ENCODE measurements around the gene MCOLN1.

The MCOLN1 gene

DNA sequence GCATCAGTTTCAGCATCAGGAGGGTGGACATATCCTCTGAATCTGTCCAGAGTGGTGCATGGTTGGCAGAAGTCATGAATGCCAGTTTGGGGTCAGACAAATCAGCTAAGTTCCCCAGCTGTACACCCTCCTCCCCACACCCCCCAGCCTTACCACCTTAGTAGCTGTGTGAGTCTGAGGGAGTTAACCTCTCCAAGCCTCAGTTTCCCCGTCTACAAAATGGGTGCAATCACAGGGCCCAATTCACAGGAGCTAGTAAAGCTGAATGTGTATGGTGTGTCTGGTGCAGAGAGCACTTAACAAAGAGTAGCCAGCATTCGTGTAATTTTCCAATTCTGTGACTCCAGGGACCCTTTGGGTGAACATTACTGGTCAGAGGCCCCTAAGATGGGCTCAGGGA lies 19.9 kb upstream of the MCOLN1 start:
- DNase-seq (ENCODE audit: low read depth in 1 of 2, low spot score in 1 of 2), result no peak

- DNase-seq (ENCODE audit: low read depth in 1 of 2, low spot score in 1 of 2), result no peak
Measured at GRCh38 chr19:7504684-7505083, 17.7 kb upstream of the MCOLN1 start.

GRCh38 chr19:7505288-7505681 lies 17.1 kb upstream of the MCOLN1 start:
- DNase-seq (ENCODE audit: low read depth in 1 of 2, low spot score in 1 of 2), result no peak

DNA sequence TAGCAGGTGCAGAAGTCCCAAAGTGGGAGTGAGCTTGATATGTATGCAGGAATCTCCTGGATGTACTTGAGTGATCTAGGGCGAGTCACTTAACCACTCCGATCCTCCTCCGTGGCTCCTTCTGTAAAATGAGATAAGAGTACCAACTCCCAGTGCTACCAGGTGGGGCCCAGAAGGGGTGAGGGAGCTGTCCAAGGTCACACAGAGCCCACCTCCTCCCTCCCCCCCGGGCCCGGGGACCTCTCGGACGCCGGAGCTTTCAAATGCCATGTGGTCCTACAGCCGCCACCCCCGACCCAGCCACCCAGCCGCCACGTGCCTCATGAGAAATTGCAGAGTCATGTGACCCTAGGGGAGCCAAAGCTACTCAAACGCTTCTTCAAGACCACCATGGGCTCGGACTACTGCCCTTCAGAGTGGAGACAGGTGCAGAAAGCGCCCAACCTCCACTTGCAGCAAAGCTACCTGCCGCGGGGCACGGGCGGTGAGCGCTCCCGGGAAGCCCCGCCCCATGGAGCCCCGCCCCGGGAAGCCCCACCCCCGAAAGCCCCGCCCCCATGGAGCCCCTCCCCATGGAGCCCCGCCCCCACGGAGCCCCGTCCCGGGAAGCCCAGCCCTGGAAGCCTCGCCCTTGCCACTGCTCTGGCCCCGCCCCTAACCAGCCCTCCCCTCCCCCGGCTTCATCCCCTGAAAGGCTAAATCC lies 16.6 kb upstream of the MCOLN1 start:
- DNase-seq (ENCODE audit: low read depth in 1 of 2, low spot score in 1 of 2), result no peak

DNA sequence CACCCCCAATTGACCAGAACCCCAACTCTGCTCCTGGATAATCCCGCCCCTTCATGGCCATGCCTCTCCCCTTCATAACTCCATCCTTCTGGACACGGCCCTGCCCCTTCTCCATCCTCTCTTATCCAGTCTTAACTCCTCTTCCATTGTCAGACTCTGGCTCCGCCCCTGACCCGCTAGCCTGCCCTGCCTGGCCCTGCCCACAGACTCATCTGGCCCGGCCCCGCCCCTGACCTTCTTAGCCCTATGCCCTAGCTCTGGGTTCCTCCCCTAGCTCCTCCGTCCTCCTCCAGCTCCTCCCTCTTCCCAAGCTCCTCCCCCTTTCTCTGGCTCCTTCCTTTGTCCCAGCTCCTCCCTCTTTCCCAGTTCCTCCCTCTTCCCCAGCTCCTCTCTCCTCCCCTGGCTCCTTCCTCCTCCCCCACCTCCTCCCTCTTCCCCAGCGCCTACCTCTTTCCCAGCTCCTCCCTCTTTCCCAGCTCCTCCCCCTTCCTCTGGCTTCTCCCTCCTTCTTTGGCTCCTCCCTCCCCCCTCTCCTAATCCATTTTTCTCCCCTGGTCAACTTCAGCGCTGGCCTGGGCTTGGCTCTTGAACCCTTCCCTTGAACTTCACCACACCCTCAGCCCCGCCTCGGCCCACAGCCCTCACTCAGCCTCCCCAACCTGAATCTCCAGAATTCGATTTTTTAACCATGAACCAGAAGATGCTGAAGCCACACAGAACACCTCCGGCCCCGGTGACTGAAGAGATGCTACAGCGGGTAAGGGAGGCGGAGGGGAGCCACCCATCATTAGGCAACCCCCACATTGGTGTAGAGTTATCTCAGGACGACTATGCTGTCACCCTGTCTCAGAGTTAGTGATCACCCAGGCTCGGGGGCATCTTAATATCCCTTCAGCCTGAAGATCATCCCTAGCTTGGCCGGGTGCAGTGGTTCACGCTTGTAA lies 15.8 kb upstream of the MCOLN1 start:
- no peak for DNase-seq (ENCODE audit: low read depth in 1 of 2, low spot score in 1 of 2)

GRCh38 chr19:7507884-7508283 lies 14.5 kb upstream of the MCOLN1 start:
- DNase-seq (ENCODE audit: low read depth in 1 of 2, low spot score in 1 of 2), result no peak

DNA sequence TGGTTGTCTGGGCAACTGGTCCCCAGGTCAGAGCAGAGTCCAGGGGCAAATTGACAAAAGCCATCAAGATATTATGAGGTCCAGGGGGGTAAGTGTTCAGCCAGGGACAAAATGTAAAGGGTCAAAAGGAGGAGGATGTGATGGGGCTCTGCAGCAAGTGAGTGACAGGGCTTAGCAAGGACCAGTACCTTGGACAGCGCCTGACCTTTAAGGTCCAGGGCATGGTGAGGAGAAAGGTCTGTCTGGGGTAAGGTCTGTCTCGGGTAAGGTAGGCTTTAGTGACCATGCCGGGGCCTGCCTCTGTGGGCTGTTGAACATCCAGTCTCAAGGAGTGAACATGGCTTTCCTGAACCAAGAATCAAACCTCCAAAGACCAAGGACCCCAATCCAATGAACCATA lies 12.8 kb upstream of the MCOLN1 start:
- DNase-seq (ENCODE audit: low read depth in 1 of 2, low spot score in 1 of 2), result no peak

DNA sequence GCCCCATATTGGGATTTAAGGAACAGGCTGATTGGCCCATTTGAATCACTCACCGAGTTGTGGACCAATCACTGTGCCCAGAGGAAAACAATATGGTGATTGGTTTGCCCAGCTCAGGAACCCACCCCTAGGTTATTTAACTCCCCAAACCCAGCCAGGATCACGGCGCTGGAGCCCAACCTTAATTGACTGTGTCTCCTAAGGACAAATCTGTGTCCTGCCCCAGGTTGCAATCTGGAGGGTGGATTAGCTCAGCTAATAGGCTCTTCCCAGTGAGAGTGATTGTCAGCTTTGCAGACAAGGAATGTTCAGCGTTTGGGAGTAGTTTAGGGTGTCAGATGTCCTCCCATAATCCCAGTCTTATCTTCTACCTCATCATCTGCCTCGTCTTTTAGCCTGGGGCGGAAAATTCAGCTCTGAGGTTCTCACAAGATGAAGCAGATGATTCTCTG lies 10.0 kb upstream of the MCOLN1 start:
- DNase-seq (ENCODE audit: low read depth in 1 of 2, low spot score in 1 of 2), result no peak

GRCh38 chr19:7513809-7514642 lies 8.4 kb upstream of the MCOLN1 start:
- no peak for DNase-seq (ENCODE audit: low read depth in 1 of 2, low spot score in 1 of 2)

DNA sequence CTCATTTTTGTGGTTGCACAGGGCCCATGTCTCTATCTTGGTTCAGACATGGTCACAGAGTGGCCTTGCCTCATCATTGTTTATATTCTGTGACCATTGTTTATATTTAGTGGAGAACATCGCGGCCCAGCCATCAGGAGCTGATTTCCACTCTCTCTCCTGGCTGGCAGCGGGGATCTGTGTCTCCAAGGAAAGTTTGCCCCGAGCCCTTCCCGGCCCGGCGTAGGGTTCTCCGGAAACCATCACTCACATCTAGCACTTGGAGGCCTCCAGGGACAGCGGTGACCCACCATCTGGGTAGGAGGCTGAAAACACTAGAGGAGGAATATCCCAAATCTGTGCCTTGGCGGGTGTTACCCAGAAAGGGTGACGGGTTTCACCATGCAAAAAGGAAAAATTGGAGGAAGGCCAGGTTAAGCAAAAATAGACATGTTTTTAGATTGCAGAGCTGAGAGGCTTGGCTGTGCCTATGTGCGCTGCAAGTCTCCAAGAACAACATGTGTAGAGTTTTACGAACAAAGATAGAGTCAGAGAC lies 7.2 kb upstream of the MCOLN1 start:
- no peak for DNase-seq (ENCODE audit: low read depth in 1 of 2, low spot score in 1 of 2)

- DNase-seq (ENCODE audit: low read depth in 1 of 2, low spot score in 1 of 2), result no peak
Measured at GRCh38 chr19:7515645-7516151, 6.7 kb upstream of the MCOLN1 start, which contains the start of gene ZNF358. TSS of gene ZNF358 (plus strand) at chr19:7516103. CDS start at chr19:7519243, 3,140 bp downstream.

- no peak for DNase-seq (ENCODE audit: low read depth in 1 of 2, low spot score in 1 of 2)
Measured at GRCh38 chr19:7516333-7516732, 6.1 kb upstream of the MCOLN1 start.

DNA sequence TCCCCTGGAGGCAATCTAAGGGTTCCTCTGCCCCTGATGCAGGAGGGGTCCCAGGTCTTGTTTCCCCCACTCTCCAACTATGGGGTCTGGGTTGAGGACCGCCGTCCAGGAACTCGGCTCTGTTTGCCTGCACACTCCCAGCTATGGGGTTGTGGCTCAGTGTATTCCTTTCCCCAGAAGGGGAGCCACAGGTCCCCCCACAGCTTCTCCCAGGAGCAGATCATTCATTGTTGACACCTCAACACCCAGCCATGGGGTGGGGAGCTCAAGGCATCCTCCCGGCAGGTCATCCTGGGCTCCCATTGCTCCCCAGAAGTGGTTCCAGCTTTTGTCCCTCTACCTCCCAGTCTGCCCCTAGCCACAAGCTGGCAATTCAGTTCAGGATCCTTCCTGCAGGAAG lies 5.5 kb upstream of the MCOLN1 start:
- no peak for DNase-seq (ENCODE audit: low read depth in 1 of 2, low spot score in 1 of 2)

- DNase-seq (ENCODE audit: low read depth in 1 of 2, low spot score in 1 of 2), result no peak
Measured at GRCh38 chr19:7519361-7520130, 2.9 kb upstream of the MCOLN1 start.

- DNase-seq (ENCODE audit: low read depth in 1 of 2, low spot score in 1 of 2), result no peak
Measured at GRCh38 chr19:7520131-7521051, 2.0 kb upstream of the MCOLN1 start.

GRCh38 chr19:7521551-7522071 lies 813 bp upstream of the MCOLN1 start:
- DNase-seq (ENCODE audit: low read depth in 1 of 2, low spot score in 1 of 2), result no peak

GRCh38 chr19:7522923-7523667 lies 671 bp downstream of the MCOLN1 start:
- no peak for DNase-seq (ENCODE audit: low read depth in 1 of 2, low spot score in 1 of 2)

GRCh38 chr19:7524523-7524922 lies 2.1 kb downstream of the MCOLN1 start:
- DNase-seq (ENCODE audit: low read depth in 1 of 2, low spot score in 1 of 2), result no peak
